Measurements from ENCODE around the gene NAA38. TPM values are rescaled to one million over a fixed set of nuclear protein-coding genes. Genes with fewer than 3 reads are reported as not detected.
"Not testable (repeated sequence)": the region's sequence is repeated elsewhere in the genome, so short reads cannot be mapped to it uniquely, and the experiment has no call there.

The NAA38 gene
- total RNA-seq, 1 donor from 2014 or later, result 64.9 TPM

GRCh38 chr17:7811251-7811650 lies 46.1 kb downstream of the NAA38 start:
- Mint-ChIP-seq H3K9me3 (no peaks in the 10 kb centered on the region), H3K4me1 (ENCODE audit: unreplicated experiment) (no peaks in the 10 kb centered on the region), H3K27ac (no peak overlapping the region), H3K27me3 (peaks cover 17% of the 10 kb centered on the region), H3K36me3 (no peaks in the 10 kb centered on the region), H3K4me3 (no peak overlapping the region)
- no peak for TF ChIP-seq CTCF (conservative IDR thresholded peaks at IDR 0.05)
- DNase-seq (ENCODE audit: extremely low spot score, unreplicated experiment), result no peak

- peaks cover 17% of the 10 kb centered on the region for H3K27me3 Mint-ChIP-seq
- H3K27ac Mint-ChIP-seq, H3K36me3 Mint-ChIP-seq: not testable (repeated sequence)
These were observed 47.5 kb downstream of the NAA38 start for GRCh38 chr17:7809791-7810343.

GRCh38 chr17:7809086-7809790 lies 48.1 kb downstream of the NAA38 start:
- no peak overlapping the region for H3K4me3 Mint-ChIP-seq
- H3K27me3 Mint-ChIP-seq, result peaks cover 17% of the 10 kb centered on the region
- H3K9me3 Mint-ChIP-seq, result no peaks in the 10 kb centered on the region
- H3K27ac Mint-ChIP-seq, result no peak overlapping the region
- no peaks in the 10 kb centered on the region for H3K4me1 Mint-ChIP-seq (ENCODE audit: unreplicated experiment)
- no peak for DNase-seq (ENCODE audit: extremely low spot score, unreplicated experiment)
- no peak for TF ChIP-seq CTCF (conservative IDR thresholded peaks at IDR 0.05)
- no peaks in the 10 kb centered on the region for H3K36me3 Mint-ChIP-seq

More at GRCh38 chr17:7809791-7810343, 47.5 kb downstream of the NAA38 start:
- H3K4me1 Mint-ChIP-seq (ENCODE audit: unreplicated experiment); H3K4me3 Mint-ChIP-seq; DNase-seq (ENCODE audit: extremely low spot score, unreplicated experiment); H3K9me3 Mint-ChIP-seq: not testable (repeated sequence)

GRCh38 chr17:7807206-7807605 lies 50.2 kb downstream of the NAA38 start:
- H3K36me3 Mint-ChIP-seq, result no peaks in the 10 kb centered on the region
- no peak for DNase-seq (ENCODE audit: extremely low spot score, unreplicated experiment)
- H3K4me3 Mint-ChIP-seq, result no peak overlapping the region
- no peak overlapping the region for H3K27ac Mint-ChIP-seq
- H3K4me1 Mint-ChIP-seq (ENCODE audit: unreplicated experiment), result peaks cover 5% of the 10 kb centered on the region
- no peak for TF ChIP-seq CTCF (conservative IDR thresholded peaks at IDR 0.05)
- peaks cover 24% of the 10 kb centered on the region for H3K27me3 Mint-ChIP-seq
- H3K9me3 Mint-ChIP-seq, result no peaks in the 10 kb centered on the region

Other genes starting within 250 kb of the NAA38 start
- gene FXR2, start 242.7 kb downstream of the NAA38 start, total RNA-seq (ENCODE audit: low replicate concordance), result 37.1 and 44.2 TPM in 2 replicates
- 94.1 and 104 TPM in 2 replicates for gene SAT2, start 229.7 kb downstream of the NAA38 start, total RNA-seq (ENCODE audit: low replicate concordance)
- gene SHBG, start 227.4 kb downstream of the NAA38 start, total RNA-seq (ENCODE audit: low replicate concordance), result 2.0 and 3.0 TPM in 2 replicates
- 1.9 and 4.8 TPM in 2 replicates for gene ATP1B2, start 206.6 kb downstream of the NAA38 start, total RNA-seq (ENCODE audit: low replicate concordance)
- gene TP53, start 170.1 kb downstream of the NAA38 start, total RNA-seq (ENCODE audit: low replicate concordance), result 80.7 and 123 TPM in 2 replicates
- 10.2 and 22.1 TPM in 2 replicates for gene WRAP53, start 169.1 kb downstream of the NAA38 start, total RNA-seq (ENCODE audit: low replicate concordance)
- gene EFNB3, start 152.4 kb downstream of the NAA38 start, total RNA-seq (ENCODE audit: low replicate concordance), result 11.4 and 79.5 TPM in 2 replicates
- gene DNAH2, start 139.8 kb downstream of the NAA38 start, total RNA-seq (ENCODE audit: low replicate concordance), result 0.10 and 1.0 TPM in 2 replicates
- 69.1 and 85.1 TPM in 2 replicates for gene KDM6B, start 23.3 kb downstream of the NAA38 start, total RNA-seq (ENCODE audit: low replicate concordance)
- 4.5 and 10.2 TPM in 2 replicates for gene TMEM88, start 2.5 kb downstream of the NAA38 start, total RNA-seq (ENCODE audit: low replicate concordance)
- 16.6 and 17.9 TPM in 2 replicates for gene CYB5D1, start 444 bp upstream of the NAA38 start, total RNA-seq (ENCODE audit: low replicate concordance)
- 170 and 172 TPM in 2 replicates for gene CHD3, start 31.2 kb upstream of the NAA38 start, total RNA-seq (ENCODE audit: low replicate concordance)
- 3.3 and 3.8 TPM in 2 replicates for gene RNF227, start 58.7 kb upstream of the NAA38 start, total RNA-seq (ENCODE audit: low replicate concordance)
- 2.8 and 9.9 TPM in 2 replicates for gene KCNAB3, start 72.3 kb upstream of the NAA38 start, total RNA-seq (ENCODE audit: low replicate concordance)
- 145 and 150 TPM in 2 replicates for gene TRAPPC1, start 74.4 kb upstream of the NAA38 start, total RNA-seq (ENCODE audit: low replicate concordance)
- 23.3 and 42.6 TPM in 2 replicates for gene CNTROB, start 74.6 kb upstream of the NAA38 start, total RNA-seq (ENCODE audit: low replicate concordance)
- gene GUCY2D, start 145.1 kb upstream of the NAA38 start, total RNA-seq (ENCODE audit: low replicate concordance), result 0.29 and 0.43 TPM in 2 replicates
- not detected in 2 replicates for gene ALOX15B, start 181.5 kb upstream of the NAA38 start, total RNA-seq (ENCODE audit: low replicate concordance)
- not detected in 2 replicates for gene ALOX12B, start 230.2 kb upstream of the NAA38 start, total RNA-seq (ENCODE audit: low replicate concordance)